GM21526 (cell line): ENCODE results near the gene HDAC4.

Experiments
- ATAC-seq: cut with Tn5 transposase; IDR thresholded peaks from one replicate; pipeline ENCODE4 v1.9.1; 2021; ENCODE audit warnings: moderate library complexity; ENCODE audit not compliant: unreplicated experiment, low FRiP score

Gene HDAC4

DNA sequence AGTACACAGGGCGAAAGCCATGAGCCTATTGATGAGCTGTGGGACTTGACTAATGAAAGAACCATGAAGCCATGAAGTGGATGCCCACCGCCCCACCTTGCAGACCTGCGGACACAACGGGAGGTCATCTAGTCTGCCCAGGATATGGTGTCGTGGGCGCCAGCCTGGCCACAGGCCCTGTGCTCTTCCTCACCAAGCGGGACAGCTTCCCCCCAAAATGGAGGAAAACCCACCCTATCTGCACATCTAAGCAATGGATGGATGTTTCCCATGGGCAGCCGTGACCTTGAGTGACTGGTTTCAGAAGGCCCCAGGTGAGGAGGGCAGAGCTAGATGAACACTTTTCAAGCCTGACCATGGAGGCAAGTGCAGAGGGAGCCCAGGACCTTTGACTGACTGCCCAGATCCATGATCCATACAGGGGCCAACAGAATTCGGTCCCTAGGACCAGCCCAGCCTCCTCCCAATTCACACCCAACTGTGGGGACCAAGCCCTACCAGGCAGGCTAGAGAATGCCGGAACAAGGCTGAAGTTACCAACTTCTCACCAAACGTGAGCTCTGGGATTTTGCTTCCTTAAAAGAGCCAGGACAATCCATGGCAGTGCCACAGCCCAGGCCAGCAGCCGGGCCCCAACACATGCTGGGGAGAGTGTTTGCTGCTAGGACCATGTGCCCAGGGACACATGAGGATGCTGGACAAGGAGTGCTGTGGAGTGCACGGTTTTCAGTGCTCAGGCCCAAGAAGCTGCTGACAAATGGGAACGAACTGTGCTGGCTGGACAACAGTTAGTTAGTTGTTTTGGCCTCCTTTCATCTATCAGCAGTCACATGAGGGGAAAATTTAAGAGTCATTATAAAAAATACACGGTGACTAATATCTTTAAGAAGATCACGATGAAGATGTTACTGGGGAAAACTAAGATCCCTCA, 249.4 kb downstream of the HDAC4 start:
- ATAC-seq: no peak

DNA sequence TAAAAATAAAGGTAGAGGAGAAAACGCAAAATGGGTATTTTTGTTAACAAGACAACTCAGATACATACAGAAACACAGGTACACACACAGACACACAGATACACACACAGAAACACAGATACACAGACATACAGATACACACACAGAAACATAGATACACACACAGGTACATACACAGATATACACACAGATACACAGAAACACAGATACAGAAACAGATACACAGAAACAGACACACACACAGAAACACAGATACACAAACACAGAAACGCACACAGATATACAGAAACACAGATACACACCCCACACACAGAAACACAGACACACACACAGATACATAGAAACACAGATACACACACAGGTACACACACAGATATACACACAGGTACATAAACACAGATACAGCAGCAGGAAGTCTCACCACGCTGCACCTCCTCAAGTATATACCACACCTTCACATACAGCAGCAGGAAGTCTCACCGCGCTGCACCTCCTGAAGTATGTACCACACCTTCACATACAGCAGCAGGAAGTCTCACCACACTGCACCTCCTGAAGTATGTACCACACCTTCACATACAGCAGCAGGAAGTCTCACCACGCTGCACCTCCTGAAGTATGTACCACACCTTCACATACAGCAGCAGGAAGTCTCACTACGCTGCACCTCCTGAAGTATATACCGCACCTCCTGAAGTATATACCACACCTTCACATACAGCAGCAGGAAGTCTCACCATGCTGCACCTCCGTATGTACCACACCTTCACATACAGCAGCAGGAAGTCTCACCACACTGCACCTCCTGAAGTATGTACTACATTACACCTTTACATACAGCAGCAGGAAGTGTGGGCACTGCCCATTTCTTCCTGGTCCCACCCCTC, 250.5 kb downstream of the HDAC4 start:
- ATAC-seq: no peak

DNA sequence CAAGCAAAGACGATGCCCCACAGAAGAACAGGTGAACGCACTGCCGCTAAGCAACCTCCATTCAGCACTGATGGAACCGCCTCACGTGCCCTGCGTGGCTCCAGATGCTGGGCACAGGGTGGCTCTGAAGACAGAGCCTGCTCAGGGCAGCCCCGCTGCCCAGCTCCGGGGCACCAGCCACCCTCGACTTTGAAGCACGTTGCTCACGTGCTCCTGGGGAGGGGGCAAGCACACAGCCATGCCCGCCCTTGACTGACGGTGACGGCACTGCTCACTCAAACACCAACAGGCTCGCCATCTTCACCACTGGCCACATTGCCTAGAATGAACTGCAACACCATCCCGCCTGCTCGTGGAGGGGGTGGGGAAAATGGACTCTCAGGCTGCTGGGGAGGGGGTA, 251.3 kb downstream of the HDAC4 start:
- ATAC-seq: no peak

DNA sequence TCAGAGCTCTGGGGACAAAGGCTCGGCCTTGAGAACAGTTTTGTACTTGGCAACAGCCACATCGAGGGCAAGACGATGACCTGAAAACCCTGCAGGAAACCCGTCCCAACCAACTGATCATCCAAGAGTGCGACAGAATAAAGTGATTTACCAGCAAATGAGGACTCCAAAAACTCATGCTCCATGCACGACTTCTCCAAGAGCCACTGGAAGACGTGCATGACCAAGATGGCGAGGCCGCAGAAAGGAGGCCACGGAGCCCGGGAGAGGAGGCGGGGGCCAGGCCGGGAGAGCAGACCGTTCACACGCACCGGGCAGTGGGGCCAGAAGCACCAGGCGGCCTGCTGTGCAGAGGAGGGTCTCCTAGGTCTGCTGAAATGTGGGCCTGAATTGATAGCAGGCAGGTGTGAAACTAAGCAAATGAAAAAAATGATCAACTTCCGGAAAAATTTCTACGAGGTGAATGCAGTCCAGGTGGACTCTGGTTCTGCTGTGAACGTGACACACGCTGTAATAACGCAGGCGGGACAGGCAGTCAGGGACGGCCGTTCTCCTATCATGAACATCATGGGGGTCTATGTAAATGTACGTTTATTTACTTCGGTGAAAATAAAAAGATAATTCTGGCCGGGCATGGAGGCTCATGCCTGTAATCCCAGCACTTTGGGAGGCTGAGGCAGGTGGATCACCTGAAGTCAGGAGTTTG, 252.2 kb downstream of the HDAC4 start:
- ATAC-seq: no peak

DNA sequence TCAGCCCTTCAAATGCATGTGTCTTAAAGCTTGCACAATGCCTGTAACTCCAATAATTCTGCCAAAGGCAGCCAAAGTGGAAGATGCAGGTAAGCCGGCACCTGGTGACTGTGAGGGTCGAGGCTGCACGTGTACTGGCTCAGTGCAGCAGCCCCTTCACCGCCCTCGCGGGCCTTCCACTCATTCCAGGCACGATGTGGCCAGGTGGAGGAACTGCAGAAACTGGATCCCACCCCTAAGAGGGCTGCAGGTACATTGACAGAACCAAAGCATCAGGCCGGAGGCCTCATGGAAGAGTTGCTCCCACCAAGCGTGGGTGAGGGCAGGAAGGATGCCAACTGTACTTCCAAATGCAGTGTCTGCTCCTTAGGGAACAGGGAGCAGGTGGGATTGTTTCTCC, 253.4 kb downstream of the HDAC4 start:
- ATAC-seq: no peak

DNA sequence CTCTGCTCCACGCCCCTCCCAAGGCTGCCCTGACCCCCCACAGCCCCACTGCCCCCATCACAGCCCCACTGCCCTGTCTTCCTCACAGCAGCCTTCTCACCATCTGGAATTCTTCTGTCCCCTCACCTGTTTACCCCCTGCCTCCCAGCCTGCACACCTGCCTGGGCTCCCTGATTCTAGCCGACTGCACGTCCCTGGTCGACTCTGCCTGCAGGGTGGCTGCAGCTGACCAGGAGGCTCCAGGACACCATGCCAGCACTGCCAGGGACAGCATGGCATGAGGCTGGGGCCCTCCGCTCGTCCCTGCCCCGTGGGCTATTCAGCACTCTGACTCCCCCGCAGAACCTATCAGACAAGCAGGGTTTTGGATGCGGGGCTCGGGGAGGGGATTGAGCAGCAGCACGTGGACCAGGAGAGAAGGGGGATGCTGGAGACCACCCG, 254.1 kb downstream of the HDAC4 start:
- ATAC-seq: no peak

DNA sequence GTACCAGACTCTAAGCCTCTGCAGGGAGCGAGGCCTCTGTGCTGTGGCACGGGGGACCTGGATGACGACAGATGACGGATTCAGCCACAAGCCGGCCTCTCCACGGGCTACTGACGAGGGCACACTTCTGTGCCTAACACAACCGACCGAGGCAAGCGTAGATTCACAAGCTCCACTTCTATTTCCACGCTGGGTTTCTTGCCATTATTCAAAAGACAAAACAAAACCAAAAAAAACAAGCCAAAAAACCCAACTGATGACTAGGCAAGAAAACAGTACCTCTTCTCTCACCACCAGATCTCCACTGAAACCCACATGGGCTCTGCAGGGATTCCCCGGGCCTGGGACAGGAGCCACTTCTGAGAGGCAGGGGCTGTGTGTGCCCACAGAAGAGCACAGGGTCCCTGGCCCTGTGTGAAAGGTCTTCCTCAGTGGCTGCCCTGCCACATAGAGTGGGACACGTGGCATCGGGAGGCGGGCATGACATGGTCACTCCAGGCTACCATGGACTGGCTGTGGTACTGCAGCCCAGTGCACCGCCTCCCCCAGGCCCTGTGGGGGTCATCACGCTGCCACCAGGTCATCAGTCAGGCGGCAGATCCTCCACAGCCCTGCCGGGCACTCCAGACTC, 254.7 kb downstream of the HDAC4 start:
- no peak for ATAC-seq

GRCh38 chr2:239145601-239146000, 255.2 kb downstream of the HDAC4 start:
- no peak for ATAC-seq

DNA sequence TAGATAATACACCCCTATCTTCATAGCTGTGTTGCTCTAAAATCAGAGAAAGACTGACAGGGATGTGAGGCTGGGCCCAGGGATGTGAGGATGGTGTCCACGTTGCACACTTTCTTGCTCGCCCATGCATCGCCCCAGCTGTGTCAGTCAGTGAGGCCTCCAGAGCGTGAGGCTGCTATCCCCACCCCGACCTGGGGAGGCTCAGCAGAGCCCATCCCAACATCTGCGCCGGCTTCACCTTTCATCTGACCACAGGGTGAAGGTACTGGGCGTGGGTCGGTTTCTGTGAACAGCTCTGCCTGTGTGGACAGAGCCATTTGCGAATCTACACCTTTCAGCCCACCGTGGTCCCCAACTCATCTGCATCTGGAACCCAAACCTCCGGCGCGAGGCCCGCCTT, 255.7 kb downstream of the HDAC4 start:
- ATAC-seq: no peak

DNA sequence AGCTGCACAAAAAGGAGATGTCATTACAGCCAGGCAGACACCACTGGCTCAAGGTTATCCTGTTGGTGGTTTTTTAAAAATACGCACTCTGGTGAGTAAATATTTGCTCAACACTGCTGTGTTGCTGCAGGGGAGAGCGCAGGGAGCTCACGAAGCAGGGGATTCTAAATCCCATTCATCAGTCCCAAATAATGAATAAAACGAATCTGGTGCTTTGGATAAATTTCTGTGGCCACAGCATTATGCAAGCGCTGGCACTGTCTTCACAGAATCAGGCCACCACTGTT, 256.2 kb downstream of the HDAC4 start:
- no peak for ATAC-seq

- no peak for ATAC-seq
These were observed 256.7 kb downstream of the HDAC4 start for GRCh38 chr2:239143858-239144712.

GRCh38 chr2:239142806-239143205, 258.0 kb downstream of the HDAC4 start:
- ATAC-seq: no peak

DNA sequence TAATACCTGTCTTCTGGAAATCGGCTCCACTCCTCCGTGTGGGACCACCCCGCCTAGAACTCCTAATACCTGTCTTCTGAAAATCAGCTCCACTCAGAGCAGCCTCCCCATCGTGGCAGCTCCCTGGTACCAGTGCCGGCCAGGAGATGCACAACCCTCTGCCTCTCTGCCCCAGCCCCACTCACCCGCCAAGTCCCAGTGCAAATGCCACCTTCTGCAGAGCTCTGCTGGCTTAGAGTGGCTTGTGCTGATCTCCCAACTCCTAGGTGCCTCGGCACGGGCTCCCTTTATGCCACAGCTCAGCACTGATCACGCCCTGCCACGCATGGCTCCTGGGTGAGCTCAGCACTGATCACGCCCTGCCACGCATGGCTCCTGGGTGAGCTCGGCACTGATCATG, 258.5 kb downstream of the HDAC4 start:
- ATAC-seq: no peak

- no peak for ATAC-seq
These were observed 259.6 kb downstream of the HDAC4 start for GRCh38 chr2:239141021-239141760.

- no peak for ATAC-seq
These were observed 260.3 kb downstream of the HDAC4 start for GRCh38 chr2:239140346-239141020.

- no peak for ATAC-seq
These were observed 261.3 kb downstream of the HDAC4 start for GRCh38 chr2:239139566-239139965.

GRCh38 chr2:239139101-239139500, 261.7 kb downstream of the HDAC4 start:
- no peak for ATAC-seq

DNA sequence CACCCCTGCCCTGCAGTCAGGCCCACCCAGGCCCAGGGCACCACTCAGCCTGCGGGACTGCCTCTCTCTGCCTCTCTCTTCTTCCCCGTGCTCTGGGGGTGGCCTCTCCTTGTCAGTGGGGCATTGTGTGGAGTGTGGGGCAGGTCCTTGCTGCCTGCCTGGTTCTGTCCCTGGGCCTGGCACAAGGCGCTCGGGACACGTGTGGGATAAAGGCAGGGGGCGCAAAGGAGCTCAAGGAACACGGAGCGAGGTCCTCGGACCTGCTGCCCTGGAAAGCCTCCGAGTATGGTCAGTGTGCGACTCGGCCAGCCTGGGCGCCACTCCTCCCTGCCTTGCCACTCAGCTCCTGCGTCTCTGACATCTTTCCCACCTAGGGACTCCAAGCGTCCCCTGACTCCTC, 262.2 kb downstream of the HDAC4 start:
- ATAC-seq: no peak
